ENCODE data around the gene FAM98B. TPM values are rescaled to one million over a fixed set of nuclear protein-coding genes. Genes with fewer than 3 reads are reported as not detected.

Gene FAM98B
- total and polyA plus RNA-seq, 9 of the 15 experiments (the other 6 are each of a cell fraction or from before 2014, with no cell fraction given) = 3.1 to 42.0 (median 9.4) TPM

Other genes with a start within 250 kb of the FAM98B start
- 12.6 and 12.9 TPM in 2 replicates for gene SPRED1, start 201.3 kb upstream of the FAM98B start, total RNA-seq (2014; rRNA removed)
- 16.8 and 18.7 TPM in 2 replicates for gene SPRED1, start 201.3 kb upstream of the FAM98B start, total RNA-seq (2014; rRNA removed; fragmentation: Illumina TruSeq; extraction: Trizol)
- 11.4 and 11.9 TPM in 2 replicates for gene SPRED1, start 201.3 kb upstream of the FAM98B start, total RNA-seq (2015; rRNA removed; fragmentation: Illumina TruSeq; extraction: Trizol)
- 15.1 and 17.4 TPM in 2 replicates for gene SPRED1, start 201.3 kb upstream of the FAM98B start, total RNA-seq (2021)
- 4.5 and 4.7 TPM in 2 replicates for gene SPRED1, start 201.3 kb upstream of the FAM98B start, polyA plus RNA-seq (2011; rRNA removed)
- 7.9 and 8.1 TPM in 2 replicates for gene SPRED1, start 201.3 kb upstream of the FAM98B start, polyA plus RNA-seq (2014; fragmentation: Illumina TruSeq; extraction: Trizol)
- gene SPRED1, start 201.3 kb upstream of the FAM98B start, polyA plus RNA-seq (2014; fragmentation: Nextera tagmentation; extraction: Ambion mirVana) = 1 to 10 TPM; 2.8 to 3.6 TPM
- 4.2 and 5.0 TPM in 2 replicates for gene SPRED1, start 201.3 kb upstream of the FAM98B start, polyA plus RNA-seq (2014; rRNA removed)
- gene RASGRP1, start 110.7 kb downstream of the FAM98B start, total RNA-seq (2014; rRNA removed) = 0.23 and 0.49 TPM in 2 replicates
- 0.44 and 0.54 TPM in 2 replicates for gene RASGRP1, start 110.7 kb downstream of the FAM98B start, total RNA-seq (2014; rRNA removed; fragmentation: Illumina TruSeq; extraction: Trizol)
- 0.26 and 0.33 TPM in 2 replicates for gene RASGRP1, start 110.7 kb downstream of the FAM98B start, total RNA-seq (2015; rRNA removed; fragmentation: Illumina TruSeq; extraction: Trizol)
- gene RASGRP1, start 110.7 kb downstream of the FAM98B start, total RNA-seq (2021) = 0.31 and 0.51 TPM in 2 replicates
- gene RASGRP1, start 110.7 kb downstream of the FAM98B start, polyA plus RNA-seq (2011; rRNA removed) = 0.12 and 0.38 TPM in 2 replicates
- 0.30 and 0.60 TPM in 2 replicates for gene RASGRP1, start 110.7 kb downstream of the FAM98B start, polyA plus RNA-seq (2014; fragmentation: Illumina TruSeq; extraction: Trizol)
- under 1 TPM; 0.14 to 0.17 TPM for gene RASGRP1, start 110.7 kb downstream of the FAM98B start, polyA plus RNA-seq (2014; fragmentation: Nextera tagmentation; extraction: Ambion mirVana)
- 0.27 and 0.72 TPM in 2 replicates for gene RASGRP1, start 110.7 kb downstream of the FAM98B start, polyA plus RNA-seq (2014; rRNA removed)